HG03520 (cell line): Measurements from ENCODE around the gene CWC27.

ENCODE experiments used
- ATAC-seq: cut with Tn5 transposase; IDR thresholded peaks from one replicate; pipeline ENCODE4 v1.9.1; 2021; ENCODE audit warnings: mild to moderate bottlenecking, moderate library complexity; ENCODE audit not compliant: unreplicated experiment

The CWC27 gene

GRCh38 chr5:64768358-64769312 is at the start of gene CWC27, which contains the start of gene SREK1IP1:
CWC27 (plus strand) TSS chr5:64768930; CDS start chr5:64769147, 217 bp downstream.
SREK1IP1 (minus strand) TSS chr5:64768691; CDS start chr5:64768517, 174 bp downstream.
- peak; percentile 96 for ATAC-seq

GRCh38 chr5:64722588-64722987 is 46.1 kb upstream of the CWC27 start:
- ATAC-seq, result no peak

GRCh38 chr5:64727150-64727549 is 41.6 kb upstream of the CWC27 start:
- no peak for ATAC-seq

GRCh38 chr5:64742411-64742810 is 26.3 kb upstream of the CWC27 start:
- ATAC-seq, result no peak

GRCh38 chr5:64742821-64743220 is 25.9 kb upstream of the CWC27 start:
- no peak for ATAC-seq

- ATAC-seq, result no peak
These were observed 23.8 kb upstream of the CWC27 start for GRCh38 chr5:64744914-64745313.

- no peak for ATAC-seq
These were observed 22.3 kb upstream of the CWC27 start for GRCh38 chr5:64746446-64746845.

- ATAC-seq, result no peak
These were observed 19.3 kb upstream of the CWC27 start for GRCh38 chr5:64749385-64749784.

- ATAC-seq, result no peak
These were observed 14.7 kb upstream of the CWC27 start for GRCh38 chr5:64754066-64754465.

GRCh38 chr5:64758901-64759300 is 9.8 kb upstream of the CWC27 start:
- ATAC-seq, result no peak

- no peak for ATAC-seq
These were observed 8.6 kb upstream of the CWC27 start for GRCh38 chr5:64759960-64760660.

- ATAC-seq, result no peak
These were observed 4.7 kb upstream of the CWC27 start for GRCh38 chr5:64763948-64764503.

- no peak for ATAC-seq
These were observed 2.8 kb upstream of the CWC27 start for GRCh38 chr5:64765804-64766504.

- no peak for ATAC-seq
These were observed 1.8 kb upstream of the CWC27 start for GRCh38 chr5:64766941-64767340.

- peak; percentile 4 for ATAC-seq
These were observed 772 bp upstream of the CWC27 start for GRCh38 chr5:64767959-64768357.

GRCh38 chr5:64769855-64770254 is 1.1 kb downstream of the CWC27 start:
- ATAC-seq, result no peak

GRCh38 chr5:64771736-64772135 is 3.0 kb downstream of the CWC27 start:
- no peak for ATAC-seq

- ATAC-seq, result no peak
These were observed 4.8 kb downstream of the CWC27 start for GRCh38 chr5:64773533-64773932.

GRCh38 chr5:64775291-64775690 is 6.6 kb downstream of the CWC27 start:
- ATAC-seq, result no peak

GRCh38 chr5:64784451-64785025 is 15.8 kb downstream of the CWC27 start:
- peak; percentile 88 for ATAC-seq

GRCh38 chr5:64786372-64786771 is 17.6 kb downstream of the CWC27 start:
- no peak for ATAC-seq
